Neural cell (in vitro differentiated cells): Measurements from ENCODE around the gene EPHB3.

Experiments
- CTCF ChIP-seq: fragments of 450-650 bp; IDR thresholded peaks from 2 replicates; pipeline ENCODE4 v1.5.1; 2014; ENCODE audit warnings: antibody characterized with exemption, mild to moderate bottlenecking, moderate library complexity; ENCODE audit not compliant: poor library complexity, severe bottlenecking
- EP300 ChIP-seq: fragments of 450-650 bp; conservative IDR thresholded peaks from 2 replicates; pipeline ENCODE4 v1.6.1; 2014; ENCODE audit warnings: antibody characterized with exemption, mild to moderate bottlenecking, moderate library complexity; ENCODE audit not compliant: poor library complexity, severe bottlenecking
- EZH2 ChIP-seq: fragments of 200-600, 300-800 bp; shearing (Covaris generic), sonication (generic); IDR thresholded peaks from 2 replicates; pipeline ENCODE4 v1.6.1; 2014; ENCODE audit warnings: antibody characterized with exemption, low read length, borderline replicate concordance, mild to moderate bottlenecking; ENCODE audit not compliant: insufficient read depth, poor library complexity, severe bottlenecking
- MXI1 ChIP-seq: fragments of 450-650 bp; conservative IDR thresholded peaks from 2 replicates; pipeline ENCODE4 v1.6.1; 2014; ENCODE audit warnings: antibody characterized with exemption, mild to moderate bottlenecking; ENCODE audit not compliant: poor library complexity, severe bottlenecking
- POLR2AphosphoS5 ChIP-seq: IDR thresholded peaks from 2 replicates; pipeline ENCODE4 v1.6.1; 2012
- RAD21 ChIP-seq: fragments of 450-650 bp; conservative IDR thresholded peaks from 2 replicates; pipeline ENCODE4 v1.6.1; 2014; ENCODE audit warnings: antibody characterized with exemption, mild to moderate bottlenecking, moderate library complexity
- REST ChIP-seq: IDR thresholded peaks from 2 replicates; pipeline ENCODE4 v1.6.1; 2012; ENCODE audit warnings: borderline replicate concordance

- TF ChIP-seq CTCF = no peak
- no peak for TF ChIP-seq EZH2
- TF ChIP-seq POLR2AphosphoS5 = no peak
- TF ChIP-seq REST = no peak
- TF ChIP-seq EP300 = no peak
- no peak for TF ChIP-seq MXI1
- no peak for TF ChIP-seq RAD21
Observed at GRCh38 chr3:184593928-184594303, 32.3 kb downstream of the EPHB3 start.
